ENCODE measurements around the gene NOD2.

DNA sequence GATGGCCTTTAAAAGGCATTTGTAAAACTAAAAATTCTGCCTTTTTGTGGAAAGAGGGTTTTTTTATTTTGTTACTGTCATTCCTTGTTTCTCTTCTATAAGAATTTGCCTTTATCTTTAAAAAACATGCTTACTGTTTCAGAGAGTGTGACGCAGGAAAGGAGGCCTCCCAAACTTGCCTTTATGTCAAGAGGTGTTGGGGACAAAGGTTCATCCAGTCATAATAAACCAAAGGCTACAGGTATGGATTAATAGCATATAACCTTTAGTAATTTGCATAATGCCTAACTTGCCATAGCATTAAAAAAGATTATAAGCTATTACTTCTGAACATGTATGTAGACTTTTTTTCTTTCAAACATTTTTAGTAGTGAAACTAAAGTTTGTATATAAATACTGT is 82.6 kb downstream of the NOD2 start:
- TF ChIP-seq, protein P1, sequence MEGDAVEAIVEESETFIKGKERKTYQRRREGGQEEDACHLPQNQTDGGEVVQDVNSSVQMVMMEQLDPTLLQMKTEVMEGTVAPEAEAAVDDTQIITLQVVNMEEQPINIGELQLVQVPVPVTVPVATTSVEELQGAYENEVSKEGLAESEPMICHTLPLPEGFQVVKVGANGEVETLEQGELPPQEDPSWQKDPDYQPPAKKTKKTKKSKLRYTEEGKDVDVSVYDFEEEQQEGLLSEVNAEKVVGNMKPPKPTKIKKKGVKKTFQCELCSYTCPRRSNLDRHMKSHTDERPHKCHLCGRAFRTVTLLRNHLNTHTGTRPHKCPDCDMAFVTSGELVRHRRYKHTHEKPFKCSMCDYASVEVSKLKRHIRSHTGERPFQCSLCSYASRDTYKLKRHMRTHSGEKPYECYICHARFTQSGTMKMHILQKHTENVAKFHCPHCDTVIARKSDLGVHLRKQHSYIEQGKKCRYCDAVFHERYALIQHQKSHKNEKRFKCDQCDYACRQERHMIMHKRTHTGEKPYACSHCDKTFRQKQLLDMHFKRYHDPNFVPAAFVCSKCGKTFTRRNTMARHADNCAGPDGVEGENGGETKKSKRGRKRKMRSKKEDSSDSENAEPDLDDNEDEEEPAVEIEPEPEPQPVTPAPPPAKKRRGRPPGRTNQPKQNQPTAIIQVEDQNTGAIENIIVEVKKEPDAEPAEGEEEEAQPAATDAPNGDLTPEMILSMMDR (conservative IDR thresholded peaks at IDR 0.05; ENCODE audit: low read depth in 2 of 2), result no peak
- TF ChIP-seq CREB1 (CRISPR knock-in tag; IDR thresholded peaks at IDR 0.05; ENCODE audit: low read depth) (no peak), EZH2 (IDR thresholded peaks at IDR 0.05; ENCODE audit: low read depth, unreplicated experiment) (no peak), EZH2phosphoT487 (IDR thresholded peaks at IDR 0.05; ENCODE audit: unreplicated experiment) (no peak), POLR2AphosphoS5 (IDR thresholded peaks at IDR 0.05; ENCODE audit: low read depth) (no peak), ZNF331 (CRISPR knock-in tag; IDR thresholded peaks at IDR 0.05; ENCODE audit: low read depth) (no peak), JUNB (IDR thresholded peaks at IDR 0.05; ENCODE audit: unreplicated experiment) (no peak), STAT1 (IDR thresholded peaks at IDR 0.05; ENCODE audit: unreplicated experiment) (no peak)
- TF ChIP-seq, protein P2, sequence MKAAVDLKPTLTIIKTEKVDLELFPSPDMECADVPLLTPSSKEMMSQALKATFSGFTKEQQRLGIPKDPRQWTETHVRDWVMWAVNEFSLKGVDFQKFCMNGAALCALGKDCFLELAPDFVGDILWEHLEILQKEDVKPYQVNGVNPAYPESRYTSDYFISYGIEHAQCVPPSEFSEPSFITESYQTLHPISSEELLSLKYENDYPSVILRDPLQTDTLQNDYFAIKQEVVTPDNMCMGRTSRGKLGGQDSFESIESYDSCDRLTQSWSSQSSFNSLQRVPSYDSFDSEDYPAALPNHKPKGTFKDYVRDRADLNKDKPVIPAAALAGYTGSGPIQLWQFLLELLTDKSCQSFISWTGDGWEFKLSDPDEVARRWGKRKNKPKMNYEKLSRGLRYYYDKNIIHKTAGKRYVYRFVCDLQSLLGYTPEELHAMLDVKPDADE (IDR thresholded peaks at IDR 0.05), result no peak
- TF ChIP-seq, protein P3, sequence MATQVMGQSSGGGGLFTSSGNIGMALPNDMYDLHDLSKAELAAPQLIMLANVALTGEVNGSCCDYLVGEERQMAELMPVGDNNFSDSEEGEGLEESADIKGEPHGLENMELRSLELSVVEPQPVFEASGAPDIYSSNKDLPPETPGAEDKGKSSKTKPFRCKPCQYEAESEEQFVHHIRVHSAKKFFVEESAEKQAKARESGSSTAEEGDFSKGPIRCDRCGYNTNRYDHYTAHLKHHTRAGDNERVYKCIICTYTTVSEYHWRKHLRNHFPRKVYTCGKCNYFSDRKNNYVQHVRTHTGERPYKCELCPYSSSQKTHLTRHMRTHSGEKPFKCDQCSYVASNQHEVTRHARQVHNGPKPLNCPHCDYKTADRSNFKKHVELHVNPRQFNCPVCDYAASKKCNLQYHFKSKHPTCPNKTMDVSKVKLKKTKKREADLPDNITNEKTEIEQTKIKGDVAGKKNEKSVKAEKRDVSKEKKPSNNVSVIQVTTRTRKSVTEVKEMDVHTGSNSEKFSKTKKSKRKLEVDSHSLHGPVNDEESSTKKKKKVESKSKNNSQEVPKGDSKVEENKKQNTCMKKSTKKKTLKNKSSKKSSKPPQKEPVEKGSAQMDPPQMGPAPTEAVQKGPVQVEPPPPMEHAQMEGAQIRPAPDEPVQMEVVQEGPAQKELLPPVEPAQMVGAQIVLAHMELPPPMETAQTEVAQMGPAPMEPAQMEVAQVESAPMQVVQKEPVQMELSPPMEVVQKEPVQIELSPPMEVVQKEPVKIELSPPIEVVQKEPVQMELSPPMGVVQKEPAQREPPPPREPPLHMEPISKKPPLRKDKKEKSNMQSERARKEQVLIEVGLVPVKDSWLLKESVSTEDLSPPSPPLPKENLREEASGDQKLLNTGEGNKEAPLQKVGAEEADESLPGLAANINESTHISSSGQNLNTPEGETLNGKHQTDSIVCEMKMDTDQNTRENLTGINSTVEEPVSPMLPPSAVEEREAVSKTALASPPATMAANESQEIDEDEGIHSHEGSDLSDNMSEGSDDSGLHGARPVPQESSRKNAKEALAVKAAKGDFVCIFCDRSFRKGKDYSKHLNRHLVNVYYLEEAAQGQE (IDR thresholded peaks at IDR 0.05; ENCODE audit: unreplicated experiment), result no peak
- TF ChIP-seq, protein P4, sequence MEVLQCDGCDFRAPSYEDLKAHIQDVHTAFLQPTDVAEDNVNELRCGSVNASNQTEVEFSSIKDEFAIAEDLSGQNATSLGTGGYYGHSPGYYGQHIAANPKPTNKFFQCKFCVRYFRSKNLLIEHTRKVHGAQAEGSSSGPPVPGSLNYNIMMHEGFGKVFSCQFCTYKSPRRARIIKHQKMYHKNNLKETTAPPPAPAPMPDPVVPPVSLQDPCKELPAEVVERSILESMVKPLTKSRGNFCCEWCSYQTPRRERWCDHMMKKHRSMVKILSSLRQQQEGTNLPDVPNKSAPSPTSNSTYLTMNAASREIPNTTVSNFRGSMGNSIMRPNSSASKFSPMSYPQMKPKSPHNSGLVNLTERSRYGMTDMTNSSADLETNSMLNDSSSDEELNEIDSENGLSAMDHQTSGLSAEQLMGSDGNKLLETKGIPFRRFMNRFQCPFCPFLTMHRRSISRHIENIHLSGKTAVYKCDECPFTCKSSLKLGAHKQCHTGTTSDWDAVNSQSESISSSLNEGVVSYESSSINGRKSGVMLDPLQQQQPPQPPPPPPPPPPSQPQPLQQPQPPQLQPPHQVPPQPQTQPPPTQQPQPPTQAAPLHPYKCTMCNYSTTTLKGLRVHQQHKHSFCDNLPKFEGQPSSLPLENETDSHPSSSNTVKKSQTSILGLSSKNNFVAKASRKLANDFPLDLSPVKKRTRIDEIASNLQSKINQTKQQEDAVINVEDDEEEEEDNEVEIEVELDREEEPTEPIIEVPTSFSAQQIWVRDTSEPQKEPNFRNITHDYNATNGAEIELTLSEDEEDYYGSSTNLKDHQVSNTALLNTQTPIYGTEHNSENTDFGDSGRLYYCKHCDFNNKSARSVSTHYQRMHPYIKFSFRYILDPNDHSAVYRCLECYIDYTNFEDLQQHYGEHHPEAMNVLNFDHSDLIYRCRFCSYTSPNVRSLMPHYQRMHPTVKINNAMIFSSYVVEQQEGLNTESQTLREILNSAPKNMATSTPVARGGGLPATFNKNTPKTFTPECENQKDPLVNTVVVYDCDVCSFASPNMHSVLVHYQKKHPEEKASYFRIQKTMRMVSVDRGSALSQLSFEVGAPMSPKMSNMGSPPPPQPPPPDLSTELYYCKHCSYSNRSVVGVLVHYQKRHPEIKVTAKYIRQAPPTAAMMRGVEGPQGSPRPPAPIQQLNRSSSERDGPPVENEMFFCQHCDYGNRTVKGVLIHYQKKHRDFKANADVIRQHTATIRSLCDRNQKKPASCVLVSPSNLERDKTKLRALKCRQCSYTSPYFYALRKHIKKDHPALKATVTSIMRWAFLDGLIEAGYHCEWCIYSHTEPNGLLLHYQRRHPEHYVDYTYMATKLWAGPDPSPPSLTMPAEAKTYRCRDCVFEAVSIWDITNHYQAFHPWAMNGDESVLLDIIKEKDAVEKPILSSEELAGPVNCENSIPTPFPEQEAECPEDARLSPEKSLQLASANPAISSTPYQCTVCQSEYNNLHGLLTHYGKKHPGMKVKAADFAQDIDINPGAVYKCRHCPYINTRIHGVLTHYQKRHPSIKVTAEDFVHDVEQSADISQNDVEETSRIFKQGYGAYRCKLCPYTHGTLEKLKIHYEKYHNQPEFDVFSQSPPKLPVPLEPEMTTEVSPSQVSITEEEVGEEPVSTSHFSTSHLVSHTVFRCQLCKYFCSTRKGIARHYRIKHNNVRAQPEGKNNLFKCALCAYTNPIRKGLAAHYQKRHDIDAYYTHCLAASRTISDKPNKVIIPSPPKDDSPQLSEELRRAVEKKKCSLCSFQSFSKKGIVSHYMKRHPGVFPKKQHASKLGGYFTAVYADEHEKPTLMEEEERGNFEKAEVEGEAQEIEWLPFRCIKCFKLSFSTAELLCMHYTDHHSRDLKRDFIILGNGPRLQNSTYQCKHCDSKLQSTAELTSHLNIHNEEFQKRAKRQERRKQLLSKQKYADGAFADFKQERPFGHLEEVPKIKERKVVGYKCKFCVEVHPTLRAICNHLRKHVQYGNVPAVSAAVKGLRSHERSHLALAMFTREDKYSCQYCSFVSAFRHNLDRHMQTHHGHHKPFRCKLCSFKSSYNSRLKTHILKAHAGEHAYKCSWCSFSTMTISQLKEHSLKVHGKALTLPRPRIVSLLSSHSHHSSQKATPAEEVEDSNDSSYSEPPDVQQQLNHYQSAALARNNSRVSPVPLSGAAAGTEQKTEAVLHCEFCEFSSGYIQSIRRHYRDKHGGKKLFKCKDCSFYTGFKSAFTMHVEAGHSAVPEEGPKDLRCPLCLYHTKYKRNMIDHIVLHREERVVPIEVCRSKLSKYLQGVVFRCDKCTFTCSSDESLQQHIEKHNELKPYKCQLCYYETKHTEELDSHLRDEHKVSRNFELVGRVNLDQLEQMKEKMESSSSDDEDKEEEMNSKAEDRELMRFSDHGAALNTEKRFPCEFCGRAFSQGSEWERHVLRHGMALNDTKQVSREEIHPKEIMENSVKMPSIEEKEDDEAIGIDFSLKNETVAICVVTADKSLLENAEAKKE (CRISPR knock-in tag; IDR thresholded peaks at IDR 0.05), result no peak
